H4 (cell line): ENCODE results near the gene HINT2. TPM values are rescaled to one million over a fixed set of nuclear protein-coding genes. Genes with fewer than 3 reads are reported as not detected.
A peak's percentile ranks its signal among the peaks of the same experiment; 100 is the strongest.

ENCODE experiments used
- DNase-seq: peaks from one replicate; pipeline ENCODE4 v3.0.0-alpha.2; 2015; ENCODE audit warnings: low spot score
- total RNA-seq: library from RNA; depleted of rRNA; stranded (reverse); fragments of >200 nt; shearing (Covaris generic); gene quantifications from 2 replicates; pipeline ENCODE4 v1.2.3, GENCODE V29; 2014; rRNA removed

Gene HINT2
- 88.2 and 95.4 TPM in 2 replicates for total RNA-seq

- peak; percentile 99 for DNase-seq
Observed at GRCh38 chr9:35814841-35815543, at the start of gene HINT2. Gene HINT2, minus strand, starts transcription at chr9:35815042. Its CDS starts 63 bp downstream, at chr9:35814979.

- peak; percentile 4 for DNase-seq
Observed at GRCh38 chr9:35863583-35863982, 48.7 kb upstream of the HINT2 start.

GRCh38 chr9:35862328-35862727, 47.5 kb upstream of the HINT2 start:
- DNase-seq: peak; percentile 4

GRCh38 chr9:35861161-35861897, 46.5 kb upstream of the HINT2 start:
- no peak for DNase-seq

- DNase-seq: no peak
Observed at GRCh38 chr9:35859990-35860339, 45.1 kb upstream of the HINT2 start.

GRCh38 chr9:35859310-35859989, 44.6 kb upstream of the HINT2 start:
- DNase-seq: peak; percentile 70

- no peak for DNase-seq
Observed at GRCh38 chr9:35858458-35858857, 43.6 kb upstream of the HINT2 start.

GRCh38 chr9:35856882-35857281, 42.0 kb upstream of the HINT2 start:
- no peak for DNase-seq

- no peak for DNase-seq
Observed at GRCh38 chr9:35856206-35856605, 41.4 kb upstream of the HINT2 start.

- DNase-seq: no peak
Observed at GRCh38 chr9:35854091-35854762, 39.4 kb upstream of the HINT2 start.

GRCh38 chr9:35852876-35853865, 38.3 kb upstream of the HINT2 start:
- no peak for DNase-seq

GRCh38 chr9:35852267-35852815, 37.5 kb upstream of the HINT2 start:
- DNase-seq: no peak

- no peak for DNase-seq
Observed at GRCh38 chr9:35847792-35848572, 33.1 kb upstream of the HINT2 start.

GRCh38 chr9:35845824-35846771, 31.3 kb upstream of the HINT2 start:
- no peak for DNase-seq

GRCh38 chr9:35844628-35845270, 29.9 kb upstream of the HINT2 start:
- DNase-seq: peak; percentile 94

GRCh38 chr9:35842795-35843194, 28.0 kb upstream of the HINT2 start:
- no peak for DNase-seq

GRCh38 chr9:35842020-35842745, 27.3 kb upstream of the HINT2 start:
- DNase-seq: no peak

GRCh38 chr9:35841645-35841900, 26.7 kb upstream of the HINT2 start:
- DNase-seq: no peak
